Esophagus squamous epithelium (tissue), 4 donors: ENCODE data around the gene FBXL20.

Source experiments
- POLR2A ChIP-seq, 4 donors: fragments of 450-650 bp; IDR thresholded peaks; one replicate each; pipeline ENCODE4 v1.6.1; 2017; ENCODE audit warnings: antibody characterized with exemption in 4 of 4, mild to moderate bottlenecking in 4 of 4, moderate library complexity in 3 of 4
- TF ChIP-seq, protein P1 (sequence below), 6 experiments: fragments of 450-650 bp in 4 of 6; fragments of 200-600 bp in 2 of 6; sonication (generic) in 2 of 6; IDR thresholded peaks; one replicate each; pipeline ENCODE4 v1.5.1; 2016 to 2019; ENCODE audit warnings: antibody characterized with exemption in 6 of 6, mild to moderate bottlenecking in 4 of 6, moderate library complexity in 4 of 6

DNA sequence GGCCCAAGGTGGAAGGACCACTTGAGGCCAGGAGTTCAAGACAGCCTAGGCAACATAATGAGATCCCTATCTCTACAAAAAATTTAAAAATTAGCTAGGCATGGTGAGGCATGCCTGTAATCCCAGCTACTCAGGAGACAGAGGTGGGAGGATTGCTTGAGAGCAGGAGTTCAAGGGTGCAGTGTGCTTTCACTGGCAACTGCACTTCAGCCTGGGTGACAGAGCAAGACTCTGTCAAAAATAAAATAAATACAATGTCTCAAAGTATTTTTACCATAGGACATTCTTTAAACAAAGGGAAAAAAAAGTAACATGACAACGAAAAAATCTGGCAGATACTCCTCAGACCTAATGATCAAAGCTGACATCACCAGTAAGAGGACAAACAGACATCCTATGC, 72.6 kb downstream of the FBXL20 start:
- TF ChIP-seq, protein P1, sequence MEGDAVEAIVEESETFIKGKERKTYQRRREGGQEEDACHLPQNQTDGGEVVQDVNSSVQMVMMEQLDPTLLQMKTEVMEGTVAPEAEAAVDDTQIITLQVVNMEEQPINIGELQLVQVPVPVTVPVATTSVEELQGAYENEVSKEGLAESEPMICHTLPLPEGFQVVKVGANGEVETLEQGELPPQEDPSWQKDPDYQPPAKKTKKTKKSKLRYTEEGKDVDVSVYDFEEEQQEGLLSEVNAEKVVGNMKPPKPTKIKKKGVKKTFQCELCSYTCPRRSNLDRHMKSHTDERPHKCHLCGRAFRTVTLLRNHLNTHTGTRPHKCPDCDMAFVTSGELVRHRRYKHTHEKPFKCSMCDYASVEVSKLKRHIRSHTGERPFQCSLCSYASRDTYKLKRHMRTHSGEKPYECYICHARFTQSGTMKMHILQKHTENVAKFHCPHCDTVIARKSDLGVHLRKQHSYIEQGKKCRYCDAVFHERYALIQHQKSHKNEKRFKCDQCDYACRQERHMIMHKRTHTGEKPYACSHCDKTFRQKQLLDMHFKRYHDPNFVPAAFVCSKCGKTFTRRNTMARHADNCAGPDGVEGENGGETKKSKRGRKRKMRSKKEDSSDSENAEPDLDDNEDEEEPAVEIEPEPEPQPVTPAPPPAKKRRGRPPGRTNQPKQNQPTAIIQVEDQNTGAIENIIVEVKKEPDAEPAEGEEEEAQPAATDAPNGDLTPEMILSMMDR (IDR thresholded peaks at IDR 0.05): no peak
- TF ChIP-seq POLR2A (IDR thresholded peaks at IDR 0.05): no peak
